NOMO-1 (cell line): ENCODE measurements around the gene SYNE1.
"Not testable (repeated sequence)": the region's sequence is repeated elsewhere in the genome, so short reads cannot be mapped to it uniquely, and the experiment has no call there.

ENCODE experiments used
- DNase-seq, 2 experiments: peaks; one replicate each; lab custom pipeline; 2025; ENCODE audit not compliant: unreplicated experiment in 2 of 2; lab: John Stamatoyannopoulos, UW

SYNE1 gene

DNA sequence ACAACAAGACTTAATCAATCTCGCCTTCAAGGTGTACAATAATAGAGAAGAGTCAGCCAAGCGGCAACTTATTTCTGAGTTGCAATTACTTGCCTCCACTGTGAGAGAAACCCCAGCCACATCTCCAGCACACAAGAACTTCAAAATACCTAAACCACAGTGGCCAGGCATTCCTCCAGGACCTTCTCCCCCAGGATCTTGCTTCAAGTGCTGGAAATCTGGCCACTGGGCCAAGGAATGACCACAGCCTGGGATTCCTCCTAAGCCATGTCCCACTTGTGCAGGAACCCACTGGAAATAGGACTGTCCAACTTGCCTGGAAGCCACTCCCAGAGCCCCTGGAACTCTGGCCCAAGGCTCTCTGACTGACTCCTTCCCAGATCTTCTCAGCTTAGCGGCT, 144.9 kb downstream of the SYNE1 start:
- not testable (repeated sequence) for DNase-seq

DNA sequence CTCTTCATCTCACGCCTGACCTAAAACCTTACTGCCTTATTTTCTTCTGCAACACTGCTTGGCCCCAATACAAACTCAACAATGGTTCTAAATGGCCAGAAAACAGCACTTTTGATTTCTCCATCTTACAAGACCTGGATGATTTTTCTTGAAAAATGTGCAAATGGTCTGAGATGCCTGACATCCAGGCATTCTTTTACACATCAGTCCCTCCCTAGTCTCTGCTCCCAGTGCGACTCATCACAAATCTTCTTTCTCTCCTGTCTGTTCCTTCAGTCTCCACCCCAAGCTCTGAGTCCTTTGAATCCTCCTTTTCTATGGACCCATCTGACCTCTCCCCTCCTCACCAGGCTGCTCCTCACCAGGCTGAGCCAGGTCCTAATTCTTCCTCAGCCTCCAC, 145.7 kb downstream of the SYNE1 start:
- not testable (repeated sequence) for DNase-seq

- DNase-seq, result not testable (repeated sequence)
Measured at GRCh38 chr6:152490971-152491378, 146.2 kb downstream of the SYNE1 start.

GRCh38 chr6:152484806-152485205, 152.4 kb downstream of the SYNE1 start:
- no peak for DNase-seq

GRCh38 chr6:152482289-152482688, 154.9 kb downstream of the SYNE1 start:
- no peak for DNase-seq

DNA sequence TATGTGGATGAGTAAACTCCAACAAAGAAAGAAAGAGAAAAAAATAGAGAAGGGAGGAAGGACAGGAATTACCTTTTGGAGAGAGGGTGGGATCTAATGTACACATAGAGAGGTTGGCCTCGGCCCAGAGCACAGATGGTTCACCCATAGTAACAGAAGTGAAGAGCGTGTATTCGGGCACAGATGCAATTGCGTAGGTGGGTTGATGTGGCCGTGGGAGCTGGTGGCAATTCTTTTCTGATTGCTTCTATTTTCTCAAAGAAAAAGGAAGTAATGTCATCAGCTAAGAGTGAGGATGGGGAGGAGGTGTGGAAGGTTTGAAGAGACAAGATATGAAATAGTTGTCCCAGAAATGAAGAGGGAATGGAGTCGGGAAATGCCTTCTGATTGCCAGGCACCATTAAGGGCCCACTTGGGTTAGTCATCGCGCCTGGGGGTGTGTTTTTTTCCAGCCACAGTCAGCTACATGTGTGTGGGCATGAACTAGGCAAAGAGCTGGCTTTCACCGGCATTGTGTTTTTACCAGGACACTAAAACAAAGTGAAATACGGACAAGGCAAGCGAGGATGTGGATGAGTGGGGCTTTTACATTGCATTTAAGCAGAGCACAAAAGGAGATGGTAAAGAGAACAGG, 158.7 kb downstream of the SYNE1 start:
- DNase-seq, result no peak

DNA sequence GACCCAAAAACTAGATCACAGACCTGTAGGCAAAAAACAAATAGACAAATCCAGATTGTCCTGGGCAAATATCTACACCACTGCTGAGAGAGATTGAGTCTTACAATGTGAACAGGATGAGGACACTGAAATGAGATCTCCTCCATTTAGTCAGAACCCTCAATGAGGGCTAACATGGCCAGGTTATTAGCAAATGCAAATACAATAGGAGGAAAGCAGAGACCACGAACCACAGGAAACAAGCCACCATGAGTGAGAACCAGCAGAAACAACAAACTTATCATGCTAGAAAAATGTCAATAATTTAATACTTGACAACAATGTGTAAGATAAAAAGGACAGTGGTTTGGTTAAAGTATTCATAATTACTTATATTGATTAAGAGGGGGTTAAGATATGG, 162.8 kb downstream of the SYNE1 start:
- no peak for DNase-seq

DNA sequence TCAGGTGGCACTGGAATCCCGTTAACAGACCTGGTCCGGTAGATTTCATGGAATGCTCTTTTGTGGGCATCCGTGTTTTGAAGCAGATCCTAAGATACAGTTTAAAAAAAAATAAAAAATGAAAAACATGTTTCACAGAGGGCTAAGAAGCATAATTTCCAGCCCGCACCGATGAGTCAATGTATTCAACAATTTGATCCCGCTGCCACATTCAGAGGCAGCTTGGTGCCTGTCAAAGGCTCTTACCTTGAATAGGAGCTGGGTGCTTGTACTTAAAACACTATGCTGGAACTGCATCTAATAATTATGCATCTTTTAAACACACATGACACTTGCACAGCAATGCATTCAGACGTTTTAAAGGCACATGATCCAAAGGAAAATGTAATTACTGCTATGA, 164.8 kb downstream of the SYNE1 start:
- no peak for DNase-seq

GRCh38 chr6:152471456-152472265, 165.5 kb downstream of the SYNE1 start:
- DNase-seq, result no peak

GRCh38 chr6:152463164-152463563, 174.0 kb downstream of the SYNE1 start:
- no peak for DNase-seq

DNA sequence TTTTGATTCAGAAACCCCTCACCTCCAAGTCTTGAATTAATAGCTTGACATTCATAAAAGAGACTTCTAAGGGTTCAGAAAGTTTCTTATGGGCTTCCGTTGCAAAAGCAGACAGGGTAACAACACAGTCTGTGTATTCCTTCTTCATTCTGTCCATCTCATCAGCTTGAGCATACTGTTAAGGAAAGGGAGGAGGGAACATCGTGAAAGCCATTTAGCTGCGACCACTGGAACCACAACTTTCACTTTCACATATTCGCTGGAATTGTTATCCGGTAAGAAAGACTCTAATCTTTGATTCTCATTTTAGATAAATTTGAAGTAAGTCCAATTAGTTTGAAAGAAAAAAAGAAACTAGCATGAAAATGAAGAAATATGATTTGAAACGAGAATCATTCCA, 174.4 kb downstream of the SYNE1 start:
- DNase-seq, result no peak

- no peak for DNase-seq
Measured at GRCh38 chr6:152461556-152461955, 175.6 kb downstream of the SYNE1 start.

DNA sequence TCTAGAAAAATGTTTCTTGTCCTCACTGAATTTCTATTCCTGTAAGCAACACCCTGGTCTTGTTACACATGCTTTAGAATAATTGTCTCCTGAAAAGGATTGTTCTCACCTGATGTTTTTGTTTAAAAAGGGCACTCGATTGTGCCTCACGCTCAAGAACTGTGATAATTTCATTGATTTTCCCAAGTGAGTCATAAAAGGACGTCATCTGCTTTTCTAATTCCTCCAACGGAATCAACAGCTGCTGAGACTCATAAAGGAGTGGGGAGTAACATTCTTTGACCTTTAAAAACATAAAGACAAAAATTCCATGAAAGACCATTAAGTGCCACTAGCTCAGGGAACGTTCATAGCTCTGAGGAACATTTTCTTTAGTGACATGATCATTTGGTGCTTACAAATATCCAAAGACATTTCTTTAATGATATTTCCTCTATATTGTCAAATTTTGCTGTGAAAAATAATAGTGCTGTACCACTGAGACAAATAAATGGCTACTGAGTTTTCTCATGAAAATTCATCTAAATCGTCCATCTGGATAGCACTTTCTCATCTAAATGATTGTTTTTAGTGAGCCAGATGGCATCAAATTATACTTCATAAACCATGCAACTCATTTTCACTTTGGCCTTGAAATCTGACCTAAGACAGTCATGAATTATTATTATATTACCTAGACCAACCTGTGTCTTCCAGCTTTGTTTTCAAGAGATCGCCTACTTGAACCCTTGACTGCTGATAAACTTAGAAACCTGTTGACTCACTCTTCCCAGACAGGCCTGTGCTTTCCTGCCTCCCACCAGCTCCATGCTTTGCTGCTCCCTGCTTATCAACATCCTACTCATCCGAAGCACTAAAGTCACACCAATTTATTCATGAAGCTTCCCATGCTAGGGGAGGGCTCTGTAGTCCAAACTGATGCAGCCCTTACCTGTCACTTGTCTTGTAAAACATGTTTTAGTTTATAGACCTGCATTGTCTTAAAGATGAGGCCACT, 178.2 kb downstream of the SYNE1 start:
- DNase-seq, result no peak

GRCh38 chr6:152457949-152458624, 179.1 kb downstream of the SYNE1 start:
- no peak for DNase-seq

- no peak for DNase-seq
Measured at GRCh38 chr6:152454003-152454402, 183.2 kb downstream of the SYNE1 start.

DNA sequence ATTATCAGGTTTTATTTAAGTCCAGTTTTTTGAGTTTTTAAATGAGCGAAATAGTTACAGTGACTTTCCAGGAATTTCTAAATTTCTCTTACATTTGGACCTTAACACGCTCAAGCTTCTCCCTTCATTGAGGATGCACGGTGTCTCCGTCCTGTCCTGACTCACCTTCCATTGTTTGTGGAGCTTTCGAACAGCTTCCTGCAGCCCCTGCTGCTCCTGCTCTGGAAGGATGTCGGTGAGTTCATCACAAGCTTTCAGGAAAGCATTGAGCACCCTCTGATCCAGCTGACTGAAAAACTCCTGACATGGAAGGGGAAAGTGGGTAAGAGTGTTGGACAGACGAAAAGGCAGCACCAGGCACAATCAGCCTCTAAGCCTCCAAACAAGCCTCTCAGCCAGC, 183.7 kb downstream of the SYNE1 start:
- DNase-seq, result no peak

- DNase-seq, result no peak
Measured at GRCh38 chr6:152452639-152453038, 184.5 kb downstream of the SYNE1 start.

GRCh38 chr6:152450519-152450918, 186.6 kb downstream of the SYNE1 start:
- no peak for DNase-seq

GRCh38 chr6:152441902-152442301, 195.3 kb downstream of the SYNE1 start:
- no peak for DNase-seq

DNA sequence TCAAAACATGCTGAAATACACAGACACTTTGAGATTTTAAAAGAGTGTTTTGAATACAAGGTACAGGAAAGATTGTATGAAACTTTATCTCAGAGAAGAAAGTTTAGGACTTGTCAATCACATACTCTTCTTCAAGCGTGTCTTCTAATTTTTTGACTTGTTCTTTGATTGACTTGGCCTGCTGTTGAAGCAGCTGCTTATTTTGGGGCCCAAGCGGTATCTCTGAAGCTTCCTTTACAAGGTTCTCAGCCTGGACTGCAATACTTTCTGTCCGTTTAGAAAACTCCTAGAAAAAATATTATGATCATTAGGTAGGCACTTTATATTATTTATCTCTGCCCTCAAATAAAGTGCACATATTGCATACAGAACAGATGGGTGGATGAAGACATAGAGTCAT, 201.3 kb downstream of the SYNE1 start:
- no peak for DNase-seq

DNA sequence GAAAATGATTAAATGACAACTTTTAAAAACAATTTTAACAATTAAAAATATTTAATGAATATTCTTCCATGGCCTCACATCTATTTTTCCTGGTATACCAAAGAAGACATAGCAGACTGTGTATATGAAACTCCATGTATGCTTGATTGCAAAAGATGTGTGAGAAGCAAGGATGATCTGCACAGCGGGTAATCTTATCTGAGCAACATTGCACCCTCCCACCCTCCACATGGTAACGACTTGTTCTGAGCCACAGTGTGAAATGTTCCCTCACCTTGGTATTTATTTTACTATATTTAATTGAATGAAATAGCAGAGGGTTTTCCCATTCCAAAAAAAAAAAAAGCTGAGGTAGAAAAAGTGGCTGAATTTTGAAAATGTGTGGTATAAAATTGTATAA, 204.4 kb downstream of the SYNE1 start:
- no peak for DNase-seq
